C4-2B (cell line): ENCODE results near the gene SHMT2.
A peak's percentile ranks its signal among the peaks of the same experiment; 100 is the strongest.

Source experiments
- H3K27ac ChIP-seq: fragments of 450-650 bp; 2 replicates; pipeline ENCODE4 v1.5.1; 2017
- CTCF ChIP-seq: fragments of 450-650 bp; conservative IDR thresholded peaks from 2 replicates; pipeline ENCODE4 v1.5.1; 2017; ENCODE audit warnings: mild to moderate bottlenecking
- ZFX ChIP-seq: fragments of 450-650 bp; IDR thresholded peaks from 2 replicates; pipeline ENCODE4 v1.6.1; 2017

Gene SHMT2

GRCh38 chr12:57224278-57224972, 5.1 kb upstream of the SHMT2 start:
- TF ChIP-seq ZFX: no peak
- no peak for TF ChIP-seq CTCF
- H3K27ac ChIP-seq: no peak overlapping the region

GRCh38 chr12:57224973-57225679, 4.4 kb upstream of the SHMT2 start:
- no peak overlapping the region for H3K27ac ChIP-seq
- no peak for TF ChIP-seq CTCF
- no peak for TF ChIP-seq ZFX

- no peak overlapping the region for H3K27ac ChIP-seq
Observed at GRCh38 chr12:57225680-57226210, 3.8 kb upstream of the SHMT2 start.

GRCh38 chr12:57226588-57227314, 2.8 kb upstream of the SHMT2 start:
- no peak overlapping the region for H3K27ac ChIP-seq
- TF ChIP-seq ZFX (no peak), CTCF (no peak)

More at GRCh38 chr12:57225680-57226210, 3.8 kb upstream of the SHMT2 start:
- TF ChIP-seq CTCF: no peak
- TF ChIP-seq ZFX: no peak

- TF ChIP-seq CTCF: no peak
- no peak for TF ChIP-seq ZFX
- H3K27ac ChIP-seq: no peak overlapping the region
Observed at GRCh38 chr12:57227315-57228115, 2.0 kb upstream of the SHMT2 start.

GRCh38 chr12:57229046-57229633, 371 bp upstream of the SHMT2 start:
- TF ChIP-seq ZFX: no peak
- TF ChIP-seq CTCF: no peak
- H3K27ac ChIP-seq: peak overlapping the region; percentile 89
